Mesendoderm (in vitro differentiated cells): Measurements from ENCODE around the gene CKM.

Experiments
- DNase-seq: peaks from one replicate; pipeline ENCODE4 v3.0.0; 2013
- H2AK5ac ChIP-seq: 2 replicates; pipeline ENCODE4 v1.6.1; 2013; ENCODE audit warnings: low read length, inconsistent platforms
- H2BK120ac ChIP-seq: 2 replicates; pipeline ENCODE4 v1.6.1; 2013; ENCODE audit warnings: low read depth, mild to moderate bottlenecking, low read length, moderate library complexity, mixed read lengths
- H2BK15ac ChIP-seq: replicated peaks from 2 replicates; pipeline ENCODE4 v1.6.1; 2013; ENCODE audit warnings: low read depth, mild to moderate bottlenecking, moderate library complexity
- H2BK5ac ChIP-seq: 2 replicates; pipeline ENCODE4 v1.6.1; 2013; ENCODE audit warnings: low read length, inconsistent platforms
- H3K18ac ChIP-seq: 2 replicates; pipeline ENCODE4 v1.6.1; 2013; ENCODE audit warnings: mild to moderate bottlenecking, low read length, mixed read lengths
- H3K23ac ChIP-seq: one replicate; pipeline ENCODE4 v1.6.1; 2013; ENCODE audit warnings: low read length
- H3K27ac ChIP-seq: 2 replicates; pipeline ENCODE4 v1.5.1; 2013; ENCODE audit warnings: low read depth, mild to moderate bottlenecking, inconsistent platforms, low read length, moderate library complexity
- H3K27me3 ChIP-seq: 2 replicates; pipeline ENCODE4 v1.6.1; 2013; ENCODE audit warnings: low read length, control low read depth, mild to moderate bottlenecking, inconsistent platforms; ENCODE audit not compliant: insufficient read depth, poor library complexity
- H3K36me3 ChIP-seq: 2 replicates; pipeline ENCODE4 v1.6.1; 2013; ENCODE audit warnings: low read length, inconsistent platforms; ENCODE audit not compliant: control insufficient read depth, insufficient read depth
- H3K4ac ChIP-seq: one replicate; pipeline ENCODE4 v1.6.1; 2013; ENCODE audit warnings: low read depth, mild to moderate bottlenecking, low read length, moderate library complexity
- H3K4me1 ChIP-seq: 2 replicates; pipeline ENCODE4 v1.6.1; 2013; ENCODE audit warnings: low read depth, low read length, inconsistent platforms; ENCODE audit not compliant: control insufficient read depth
- H3K4me2 ChIP-seq: 2 replicates; pipeline ENCODE4 v1.6.1; 2013; ENCODE audit warnings: low read length
- H3K4me3 ChIP-seq: 2 replicates; pipeline ENCODE4 v1.5.1; 2013; ENCODE audit warnings: mild to moderate bottlenecking, low read length
- H3K56ac ChIP-seq: one replicate; pipeline ENCODE4 v1.6.1; 2013; ENCODE audit warnings: low read length
- H3K79me1 ChIP-seq: 2 replicates; pipeline ENCODE4 v1.6.1; 2013; ENCODE audit warnings: low read length, inconsistent platforms
- H3K79me2 ChIP-seq: 2 replicates; pipeline ENCODE4 v1.6.1; 2013; ENCODE audit warnings: mild to moderate bottlenecking, low read length; ENCODE audit not compliant: control insufficient read depth, insufficient read depth
- H3K9ac ChIP-seq: 2 replicates; pipeline ENCODE4 v1.6.1; 2013; ENCODE audit warnings: low read length, inconsistent platforms
- H4K5ac ChIP-seq: one replicate; pipeline ENCODE4 v1.6.1; 2013; ENCODE audit warnings: low read length
- H4K8ac ChIP-seq: one replicate; pipeline ENCODE4 v1.6.1; 2013; ENCODE audit warnings: low read depth, mild to moderate bottlenecking, control low read depth, low read length, moderate library complexity
- WGBS: extraction: QIAGEN DNeasy Blood & Tissue Kit; methylation state at CpG from one replicate; pipeline ENCODE4 v1.1.7; 2013; ENCODE audit warnings: low lambda C conversion rate, missing lambda C conversion rate; ENCODE audit not compliant: insufficient coverage; ENCODE audit errors: extremely low coverage; 5-methylcytosine and 5-hydroxymethylcytosine counted together

Gene CKM

DNA sequence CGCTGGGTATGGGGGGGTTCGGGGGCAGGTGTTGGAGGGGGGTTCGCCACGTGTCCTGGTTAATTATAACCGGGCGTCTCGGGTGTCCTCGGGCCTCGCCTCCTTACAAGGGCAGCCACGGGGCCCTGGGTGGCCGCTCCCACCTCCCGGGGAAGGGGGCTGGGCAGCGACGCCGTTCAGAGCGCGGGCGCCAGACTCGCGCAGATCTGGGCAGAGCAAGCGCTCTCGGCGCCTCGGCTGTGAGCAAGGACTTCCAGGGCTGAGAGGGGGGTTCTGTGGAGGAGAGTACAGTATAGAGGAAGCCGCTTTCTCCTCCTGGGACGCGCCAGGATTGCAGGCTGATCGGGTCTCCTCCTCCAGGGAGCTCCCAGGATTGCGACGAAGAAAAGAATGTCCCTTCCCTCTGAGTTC, 1.0 kb upstream of the CKM start:
- Histone ChIP-seq H3K4me3 (no peak overlapping the region), H3K4me1 (peaks cover 3% of the 10 kb centered on the region), H4K8ac (no peak overlapping the region), H2AK5ac (no peak overlapping the region), H2BK5ac (no peak overlapping the region), H2BK120ac (no peak overlapping the region), H3K79me1 (no peaks in the 10 kb centered on the region), H3K23ac (peak overlapping the region; percentile 80), H3K4ac (no peak overlapping the region), H3K79me2 (no peaks in the 10 kb centered on the region), H4K5ac (no peak overlapping the region), H3K9ac (peak overlapping the region; percentile 59), H3K27me3 (no peaks in the 10 kb centered on the region), H3K27ac (no peak overlapping the region), H3K18ac (no peak overlapping the region), H3K56ac (peak overlapping the region; percentile 76), H3K36me3 (no peaks in the 10 kb centered on the region), H2BK15ac (no peak overlapping the region), H3K4me2 (peak overlapping the region; percentile 59)
- no CpG with 5 or more reads among the region's 30 CpGs for WGBS
- peak; percentile 57 for DNase-seq

- H3K4me3 ChIP-seq, result no peak overlapping the region
- no peak overlapping the region for H2AK5ac ChIP-seq
- no peak overlapping the region for H3K9ac ChIP-seq
- H3K18ac ChIP-seq, result no peak overlapping the region
- H3K23ac ChIP-seq, result no peak overlapping the region
- no peaks in the 10 kb centered on the region for H3K79me2 ChIP-seq
- WGBS, result no CpG with 5 or more reads among the region's 11 CpGs
- H2BK15ac ChIP-seq, result no peak overlapping the region
- no peak overlapping the region for H2BK120ac ChIP-seq
- H3K27me3 ChIP-seq, result no peaks in the 10 kb centered on the region
- no peak overlapping the region for H4K5ac ChIP-seq
- H3K56ac ChIP-seq, result no peak overlapping the region
- H3K4ac ChIP-seq, result no peak overlapping the region
- no peak overlapping the region for H4K8ac ChIP-seq
- DNase-seq, result peak; percentile 78
- H3K79me1 ChIP-seq, result no peaks in the 10 kb centered on the region
- no peak overlapping the region for H3K27ac ChIP-seq
- peaks cover 3% of the 10 kb centered on the region for H3K4me1 ChIP-seq
- no peaks in the 10 kb centered on the region for H3K36me3 ChIP-seq
- H3K4me2 ChIP-seq, result no peak overlapping the region
- H2BK5ac ChIP-seq, result no peak overlapping the region
Observed at GRCh38 chr19:45322311-45322710, 364 bp downstream of the CKM start.

DNA sequence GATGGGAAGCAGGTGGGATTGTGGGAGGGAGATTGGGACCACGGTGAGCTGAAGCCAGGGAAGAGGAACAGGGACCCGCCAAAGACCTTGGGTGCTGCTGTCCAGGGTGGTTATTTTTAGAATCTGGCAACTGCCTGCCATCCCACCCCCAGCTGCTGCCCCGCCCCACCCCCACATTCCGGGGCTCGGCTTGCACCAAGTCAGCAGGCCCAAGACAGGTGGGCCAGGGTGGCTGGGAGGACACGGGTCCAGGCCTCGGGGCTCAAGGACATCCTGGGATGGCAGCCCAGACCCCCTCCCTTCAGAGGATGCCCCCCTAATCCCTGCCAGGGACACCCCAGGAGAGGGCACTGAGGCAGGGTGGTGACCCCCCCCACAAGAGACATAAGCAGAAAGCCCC, 827 bp downstream of the CKM start:
- H3K79me1 ChIP-seq, result no peaks in the 10 kb centered on the region
- H3K18ac ChIP-seq, result no peak overlapping the region
- H3K56ac ChIP-seq, result no peak overlapping the region
- no peak overlapping the region for H3K23ac ChIP-seq
- no peak for DNase-seq
- H3K27me3 ChIP-seq, result no peaks in the 10 kb centered on the region
- H3K4ac ChIP-seq, result no peak overlapping the region
- H3K4me1 ChIP-seq, result peaks cover 3% of the 10 kb centered on the region
- no peak overlapping the region for H4K5ac ChIP-seq
- H3K9ac ChIP-seq, result no peak overlapping the region
- no peak overlapping the region for H3K4me3 ChIP-seq
- H3K79me2 ChIP-seq, result no peaks in the 10 kb centered on the region
- WGBS, result no CpG with 5 or more reads among the region's 7 CpGs
- H4K8ac ChIP-seq, result no peak overlapping the region
- no peak overlapping the region for H2BK120ac ChIP-seq
- H2BK15ac ChIP-seq, result no peak overlapping the region
- H2BK5ac ChIP-seq, result no peak overlapping the region
- no peak overlapping the region for H2AK5ac ChIP-seq
- H3K36me3 ChIP-seq, result no peaks in the 10 kb centered on the region
- no peak overlapping the region for H3K4me2 ChIP-seq
- H3K27ac ChIP-seq, result no peak overlapping the region

DNA sequence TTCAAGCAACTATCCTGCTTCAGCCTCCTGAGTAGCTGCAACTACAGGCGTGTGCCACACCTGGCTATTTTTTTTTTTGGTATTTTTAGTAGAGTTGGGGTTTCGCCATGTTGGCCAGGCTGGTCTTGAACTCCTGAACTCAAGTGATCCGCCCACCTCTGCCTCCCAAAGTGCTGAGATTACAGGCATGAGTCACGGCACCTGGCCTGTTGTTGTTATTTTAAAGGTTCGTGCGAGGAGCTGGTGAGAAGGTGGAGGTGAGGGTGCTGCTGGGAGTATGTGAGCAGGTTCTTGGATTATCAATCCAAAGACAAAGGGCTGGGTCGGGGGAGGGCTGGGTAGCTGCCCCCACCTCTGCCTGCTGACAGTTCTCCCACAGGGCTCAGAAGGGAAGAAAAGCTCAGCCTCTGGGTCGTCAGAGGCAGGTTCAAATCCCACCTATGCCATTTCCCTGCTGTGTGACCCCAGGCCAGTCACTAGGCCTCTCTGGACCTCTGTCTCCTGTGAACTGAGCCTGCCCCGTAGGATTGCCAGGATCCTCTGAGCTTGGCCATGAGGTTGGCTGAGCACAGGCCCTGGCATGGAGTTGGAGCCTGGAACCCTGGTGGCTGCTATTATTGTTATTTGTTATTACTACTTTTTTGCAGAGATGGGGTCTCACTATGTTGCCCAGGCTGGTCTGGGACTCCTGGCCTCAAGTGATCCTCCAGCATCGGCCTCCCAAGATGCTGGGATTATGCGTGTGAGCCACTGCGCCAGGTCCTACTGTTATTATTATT, 1.5 kb downstream of the CKM start:
- no peak for DNase-seq

GRCh38 chr19:45315304-45315703, 7.4 kb downstream of the CKM start:
- DNase-seq, result no peak
- Histone ChIP-seq H3K79me1 (no peaks in the 10 kb centered on the region), H3K27me3 (no peaks in the 10 kb centered on the region), H3K4me2 (no peak overlapping the region), H2BK120ac (no peak overlapping the region), H3K36me3 (no peaks in the 10 kb centered on the region), H3K4me1 (no peaks in the 10 kb centered on the region), H3K23ac (no peak overlapping the region), H4K5ac (no peak overlapping the region), H2AK5ac (no peak overlapping the region), H3K18ac (no peak overlapping the region), H3K4me3 (no peak overlapping the region), H3K4ac (no peak overlapping the region), H3K56ac (no peak overlapping the region), H3K27ac (no peak overlapping the region), H2BK5ac (no peak overlapping the region), H3K9ac (no peak overlapping the region), H4K8ac (no peak overlapping the region), H2BK15ac (no peak overlapping the region), H3K79me2 (no peaks in the 10 kb centered on the region)
- no CpG with 5 or more reads among the region's 21 CpGs for WGBS

More for the DNA sequence above, 1.5 kb downstream of the CKM start:
- WGBS, result no CpG with 5 or more reads among the region's 12 CpGs
- no peak overlapping the region for H3K23ac ChIP-seq
- H2BK120ac ChIP-seq, result no peak overlapping the region
- H3K56ac ChIP-seq, result no peak overlapping the region
- H3K4me1 ChIP-seq, result peaks cover 3% of the 10 kb centered on the region
- no peak overlapping the region for H3K4me3 ChIP-seq
- no peak overlapping the region for H3K27ac ChIP-seq
- no peaks in the 10 kb centered on the region for H3K36me3 ChIP-seq
- no peak overlapping the region for H3K4me2 ChIP-seq
- no peak overlapping the region for H3K9ac ChIP-seq
- no peak overlapping the region for H4K5ac ChIP-seq
- H3K79me2 ChIP-seq, result no peaks in the 10 kb centered on the region
- H2BK5ac ChIP-seq, result no peak overlapping the region
- no peak overlapping the region for H2BK15ac ChIP-seq
- no peaks in the 10 kb centered on the region for H3K27me3 ChIP-seq
- H3K4ac ChIP-seq, result no peak overlapping the region
- H3K18ac ChIP-seq, result no peak overlapping the region
- H3K79me1 ChIP-seq, result no peaks in the 10 kb centered on the region
- no peak overlapping the region for H4K8ac ChIP-seq
- H2AK5ac ChIP-seq, result no peak overlapping the region
